LNCAP (cell line): ENCODE measurements around the gene TSPAN15.

Source experiments
- CTCF ChIP-seq: fragments of 450-650 bp; IDR thresholded peaks from 2 replicates; pipeline ENCODE4 v1.5.1; 2017; ENCODE audit warnings: mild to moderate bottlenecking

TSPAN15 gene

DNA sequence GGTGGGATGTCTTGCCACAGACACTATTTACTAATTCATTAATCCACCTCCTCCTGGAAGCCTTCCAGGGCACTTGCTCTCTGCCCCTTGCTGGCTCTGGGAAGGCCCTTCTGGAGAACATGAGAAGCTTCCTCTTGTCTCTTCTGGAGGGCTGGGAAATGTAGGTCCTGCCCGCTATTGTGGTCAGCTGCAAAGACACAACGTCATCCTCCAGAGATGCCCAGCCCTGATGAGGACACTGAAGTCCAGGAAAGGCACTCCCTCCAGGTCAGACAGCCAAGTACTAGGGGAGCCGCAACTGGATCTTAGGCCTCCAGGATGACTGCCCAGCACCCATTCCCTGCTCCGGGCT, 24.9 kb upstream of the TSPAN15 start:
- TF ChIP-seq CTCF = no peak

DNA sequence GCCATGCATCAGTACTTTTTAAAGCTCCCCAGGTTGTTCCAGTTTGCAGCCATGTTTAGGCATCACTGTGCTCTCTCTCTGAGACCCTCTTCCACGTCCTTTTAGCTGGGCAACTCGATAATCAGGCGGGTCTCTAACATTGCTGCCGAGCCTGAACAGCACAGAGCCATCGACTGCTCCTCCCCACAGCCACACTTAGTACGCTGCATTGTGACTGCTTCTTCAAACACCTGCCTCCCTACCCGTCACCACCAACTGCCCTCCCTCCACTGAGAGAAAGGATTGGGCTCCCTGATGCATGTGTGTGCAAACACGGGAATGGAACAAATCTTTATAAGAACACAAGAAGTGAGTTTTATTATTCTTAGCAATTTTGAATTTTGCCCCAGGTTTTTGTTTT, 23.1 kb upstream of the TSPAN15 start:
- TF ChIP-seq CTCF = no peak

DNA sequence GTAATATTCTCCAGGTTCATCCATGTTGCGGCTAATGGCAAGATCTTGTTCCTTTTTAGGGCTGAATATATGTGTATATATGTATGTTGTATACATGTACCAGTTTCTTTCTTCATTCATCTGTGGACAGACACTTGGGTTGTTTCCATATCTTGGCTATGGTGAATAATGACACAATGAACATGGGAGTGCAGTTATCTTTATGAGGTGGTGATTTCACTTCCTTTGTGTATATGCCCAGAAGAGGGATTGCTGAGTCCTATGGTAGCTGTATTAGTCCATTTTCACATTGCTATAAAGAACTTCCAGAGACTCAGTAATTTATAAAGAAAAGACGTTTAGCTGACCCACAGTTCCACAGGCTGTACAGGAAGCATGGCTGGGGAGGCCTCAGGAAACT, 17.1 kb upstream of the TSPAN15 start:
- no peak for TF ChIP-seq CTCF

DNA sequence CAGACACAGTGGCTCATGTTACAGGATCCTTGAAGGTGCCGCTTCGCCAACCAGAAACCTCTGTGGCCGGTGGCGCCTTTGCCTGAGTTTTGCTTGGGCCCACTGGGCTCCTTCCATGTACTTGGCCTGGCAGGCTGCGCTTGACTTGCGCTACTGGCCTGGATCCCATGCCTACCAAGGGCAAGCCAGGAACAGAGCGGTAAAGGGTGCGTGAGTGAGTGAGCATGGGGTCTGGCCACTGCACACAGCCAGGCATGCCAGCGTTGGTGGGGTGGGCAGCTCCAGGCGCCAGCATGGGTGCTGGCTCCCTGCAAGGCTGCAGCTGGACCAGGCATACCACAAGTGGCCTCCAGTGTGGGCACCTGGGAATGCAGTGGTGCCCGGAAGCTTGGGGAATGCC, 16.3 kb upstream of the TSPAN15 start:
- no peak for TF ChIP-seq CTCF

GRCh38 chr10:69435966-69436520, 15.2 kb upstream of the TSPAN15 start:
- no peak for TF ChIP-seq CTCF

GRCh38 chr10:69437321-69438259, 13.7 kb upstream of the TSPAN15 start:
- TF ChIP-seq CTCF = no peak

DNA sequence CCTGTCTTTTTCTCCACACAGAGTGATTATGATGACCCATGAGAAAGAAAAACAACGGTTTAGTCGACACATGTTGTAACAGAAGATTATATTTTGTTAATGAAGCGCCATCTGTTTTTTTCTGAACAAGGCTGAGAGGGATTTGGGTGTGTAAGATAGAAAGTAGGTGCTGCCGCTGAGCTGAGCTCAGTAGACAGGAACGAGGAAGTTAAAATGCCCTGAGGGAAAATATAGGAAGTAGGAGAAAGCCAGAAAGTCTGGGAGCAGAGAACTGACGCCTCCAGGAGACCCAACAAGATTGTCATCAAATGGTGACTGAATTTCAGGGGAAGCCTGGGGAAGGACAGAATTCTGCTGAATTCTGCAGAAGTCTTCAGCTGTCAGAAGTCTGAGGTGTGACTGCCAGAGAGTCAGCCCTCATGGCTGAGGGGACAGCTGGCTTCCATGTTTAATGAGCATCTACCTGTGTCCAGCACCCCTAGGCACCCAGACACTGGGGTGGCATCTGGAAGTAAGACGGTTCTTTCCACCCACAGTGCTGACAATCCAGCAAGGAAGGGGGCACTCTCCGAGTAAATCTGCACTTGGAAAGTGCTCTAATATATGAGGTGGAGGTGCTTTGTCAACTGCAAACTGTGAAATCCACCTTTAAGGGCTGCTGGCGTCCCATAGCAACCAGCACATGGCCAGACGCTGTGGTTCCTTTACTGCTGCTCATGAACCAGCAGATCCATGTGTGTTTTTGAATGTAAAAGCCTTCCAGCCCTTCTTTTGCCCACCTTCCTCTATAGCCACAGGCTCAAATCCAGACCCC, 12.5 kb upstream of the TSPAN15 start:
- TF ChIP-seq CTCF = no peak
